ENCODE results near the gene ZNF207.
A peak's percentile ranks its signal among the peaks of the same experiment; 100 is the strongest.

Gene ZNF207

GRCh38 chr17:32341857-32342602, 7.9 kb upstream of the ZNF207 start, which contains the start of gene C17orf75 (continued):
- no peak for TF ChIP-seq ZNF292 (tag by site-specific recombination; IDR thresholded peaks at IDR 0.05; ENCODE audit: borderline replicate concordance, low read depth)
- no peak for TF ChIP-seq SETDB1 (IDR thresholded peaks at IDR 0.05; ENCODE audit: insufficient read length, low read length)

GRCh38 chr17:32342603-32343325, 7.2 kb upstream of the ZNF207 start:
- peaks cover 10% of the 10 kb centered on the region for H3K4me1 ChIP-seq (ENCODE audit: control insufficient read depth, insufficient read depth, low read length)
- H3K27ac ChIP-seq (ENCODE audit: extremely low read depth, low read depth, low read length), result peak overlapping the region; percentile 91
- ChIA-PET CTCF (interaction anchor here (0.6 to 0.8 kb wide), 3 partner anchors 21 to 316 kb away, joined by 3 to 7 read pairs (median 5); partner anchors contain the start of gene PSMD11), POLR2A (interaction anchor here (1.0 kb wide), 1 partner anchor 8 kb away, joined by 4 read pairs; no protein-coding TSS in a partner anchor)
- no peak overlapping the region for H3K4me3 ChIP-seq (ENCODE audit: low read depth, low read length)
- H3K9me3 ChIP-seq (ENCODE audit: control insufficient read depth, insufficient read depth, low read depth, low read length), result no peaks in the 10 kb centered on the region
- TF ChIP-seq PBX3 (CRISPR knock-in tag; IDR thresholded peaks at IDR 0.05) (no peak), ZSCAN30 (tag by site-specific recombination; IDR thresholded peaks at IDR 0.05) (no peak), YY2 (tag by site-specific recombination; IDR thresholded peaks at IDR 0.05) (no peak), ZNF354C (tag by site-specific recombination; IDR thresholded peaks at IDR 0.05; ENCODE audit: borderline replicate concordance, low read depth) (no peak), ZBTB17 (tag by site-specific recombination; IDR thresholded peaks at IDR 0.05) (no peak), TRIM28 (IDR thresholded peaks at IDR 0.05; ENCODE audit: borderline replicate concordance, low read length) (no peak), ZNF26 (tag by site-specific recombination; IDR thresholded peaks at IDR 0.05) (no peak), SCRT2 (tag by site-specific recombination; IDR thresholded peaks at IDR 0.05) (no peak), ZNF274 (IDR thresholded peaks at IDR 0.05; ENCODE audit: low read length) (no peak), ZNF274 (tag by site-specific recombination; IDR thresholded peaks at IDR 0.05; ENCODE audit: borderline replicate concordance) (no peak), HOXA7 (CRISPR knock-in tag; IDR thresholded peaks at IDR 0.05; ENCODE audit: borderline replicate concordance) (no peak), ZNF175 (tag by site-specific recombination; IDR thresholded peaks at IDR 0.05) (no peak), ZBTB11 (tag by site-specific recombination; conservative IDR thresholded peaks at IDR 0.05; ENCODE audit: low read depth) (no peak), ZNF677 (tag by site-specific recombination; IDR thresholded peaks at IDR 0.05) (no peak), ZNF529 (tag by site-specific recombination; IDR thresholded peaks at IDR 0.05; ENCODE audit: insufficient replicate concordance) (no peak), RBAK (tag by site-specific recombination; IDR thresholded peaks at IDR 0.05) (no peak), SP2 (tag by site-specific recombination; IDR thresholded peaks at IDR 0.05) (no peak), YY1 (tag by site-specific recombination; IDR thresholded peaks at IDR 0.05) (no peak)
- peaks cover 23 to 26% of the 10 kb centered on the region in 2 experiments for H3K36me3 ChIP-seq (ENCODE audit: control insufficient read depth in 2 of 2, insufficient read depth in 1 of 2, low read length in 2 of 2)
